SK-N-SH treated with all-trans-retinoic acid at 6 μM for 48 hours (cell line): Measurements from ENCODE around the gene TIGD3.

ENCODE experiments used
- CSRNP3 ChIP-seq: fragments of 250-450 bp; sonication (Bioruptor Pico); IDR thresholded peaks from 2 replicates; pipeline ENCODE4 v1.5.1; 2021; ENCODE audit warnings: mild to moderate bottlenecking, moderate library complexity
- TCF4 ChIP-seq: fragments of 250-450 bp; sonication (Bioruptor Pico); IDR thresholded peaks from 2 replicates; pipeline ENCODE4 v1.8.0; 2021; ENCODE audit warnings: mild to moderate bottlenecking, moderate library complexity, borderline replicate concordance
- TSHZ2 ChIP-seq: fragments of 250-450 bp; sonication (Bioruptor Pico); IDR thresholded peaks from 2 replicates; pipeline ENCODE4 v1.5.0; 2020; ENCODE audit warnings: mild to moderate bottlenecking, moderate library complexity
- ZC3H10 ChIP-seq: fragments of 250-450 bp; sonication (Bioruptor Pico); IDR thresholded peaks from 2 replicates; pipeline ENCODE4 v1.5.1; 2021; ENCODE audit warnings: mild to moderate bottlenecking, moderate library complexity

- TF ChIP-seq TCF4 = no peak
- no peak for TF ChIP-seq ZC3H10 (CRISPR knock-in tag)
- no peak for TF ChIP-seq CSRNP3
- no peak for TF ChIP-seq TSHZ2 (CRISPR knock-in tag)
Observed at GRCh38 chr11:65355013-65355775, 643 bp downstream of the TIGD3 start.
